A673 (cell line): ENCODE measurements around the gene RNU2-1. TPM values are rescaled to one million over a fixed set of nuclear protein-coding genes. Genes with fewer than 3 reads are reported as not detected.
"Not testable (repeated sequence)": the region's sequence is repeated elsewhere in the genome, so short reads cannot be mapped to it uniquely, and the experiment has no call there.

Source experiments
- BruUV-seq: library from RNA; stranded (reverse); fragments of 400-500 nt; replicated peaks from 2 replicates; lab custom pipeline; 2021; lab: Mats Ljungman, UMichigan
- CTCF ChIA-PET: fragments of 300-600 bp; sonication (Branson Sonifier 250); formaldehyde crosslinking; loops from one replicate; lab custom pipeline; 2022; ENCODE audit warnings: antibody characterized with exemption; lab: Charles Lee
- POLR2A ChIA-PET: fragments of 300-600 bp; sonication (Branson Sonifier 250); formaldehyde crosslinking; loops from one replicate; lab custom pipeline; 2022; ENCODE audit warnings: antibody characterized with exemption; ENCODE audit not compliant: low non-redundant PET; lab: Charles Lee
- DNase-seq: peaks from one replicate; pipeline ENCODE4 v3.0.0-alpha.2; 2015; ENCODE audit warnings: low spot score
- H3K27ac ChIP-seq: fragments of 200-600 bp; sonication (generic); 2 replicates; pipeline ENCODE4 v1.5.1; 2016; ENCODE audit warnings: mixed run types, low read depth, mild to moderate bottlenecking, mixed read lengths, antibody characterized with exemption, low read length; ENCODE audit not compliant: poor library complexity, severe bottlenecking
- H3K27me3 ChIP-seq: fragments of 200-600 bp; sonication (generic); replicated peaks from 2 replicates; pipeline ENCODE4 v1.6.1; 2017; ENCODE audit warnings: mixed run types, low read depth, mild to moderate bottlenecking, mixed read lengths, antibody characterized with exemption, low read length; ENCODE audit not compliant: insufficient read depth, poor library complexity
- H3K36me3 ChIP-seq: fragments of 200-600 bp; sonication (generic); 2 replicates; pipeline ENCODE4 v1.6.1; 2016; ENCODE audit warnings: mixed run types, mild to moderate bottlenecking, mixed read lengths, antibody characterized with exemption, low read length; ENCODE audit not compliant: insufficient read depth, poor library complexity, severe bottlenecking
- H3K4me1 ChIP-seq: fragments of 200-600 bp; sonication (generic); 2 replicates; pipeline ENCODE4 v1.6.1; 2017; ENCODE audit warnings: mixed run types, mild to moderate bottlenecking, mixed read lengths, antibody characterized with exemption, low read length; ENCODE audit not compliant: insufficient read depth, poor library complexity, severe bottlenecking
- H3K4me3 ChIP-seq: fragments of 200-600 bp; sonication (generic); 2 replicates; pipeline ENCODE4 v1.5.1; 2016; ENCODE audit warnings: low read depth, mixed run types, mild to moderate bottlenecking, mixed read lengths, low read length; ENCODE audit not compliant: poor library complexity, severe bottlenecking
- H3K9me3 ChIP-seq: fragments of 200-600 bp; sonication (generic); 2 replicates; pipeline ENCODE4 v1.6.1; 2016; ENCODE audit warnings: mixed run types, low read depth, mild to moderate bottlenecking, mixed read lengths, antibody characterized with exemption, low read length; ENCODE audit not compliant: poor library complexity, severe bottlenecking
- CTCF ChIP-seq: fragments of 300-800, 200-600 bp; sonication (generic); conservative IDR thresholded peaks from 2 replicates; pipeline ENCODE4 v1.5.1; 2017; ENCODE audit warnings: low read depth, mild to moderate bottlenecking, antibody characterized with exemption, low read length, moderate library complexity, mixed read lengths
- EZH2 ChIP-seq: fragments of 200-600 bp; sonication (generic); IDR thresholded peaks from 2 replicates; pipeline ENCODE4 v1.6.1; 2017; ENCODE audit warnings: borderline replicate concordance, low read depth, mild to moderate bottlenecking, mixed read lengths, antibody characterized with exemption, low read length; ENCODE audit not compliant: poor library complexity, severe bottlenecking
- intact Hi-C: fragments of 100-400 bp; cut with micrococcal nuclease; formaldehyde crosslinking; loops from one replicate; pipeline ENCODE4 v1.10.0; 2022; ENCODE audit not compliant: unreplicated experiment
- total RNA-seq: library from RNA; stranded (reverse); gene quantifications from 2 replicates; pipeline ENCODE4 v1.2.3, GENCODE V29; 2021

The RNU2-1 gene
- total RNA-seq, 1 experiment from 2014 or later = 3,906 TPM

GRCh38 chr17:43233263-43233662 is 514 bp downstream of the RNU2-1 start:
- H3K4me1 ChIP-seq, intact Hi-C loops, POLR2A ChIA-PET, H3K27ac ChIP-seq, H3K9me3 ChIP-seq, CTCF ChIA-PET, H3K36me3 ChIP-seq, BruUV-seq, H3K27me3 ChIP-seq, H3K4me3 ChIP-seq, DNase-seq: not testable (repeated sequence)

DNA sequence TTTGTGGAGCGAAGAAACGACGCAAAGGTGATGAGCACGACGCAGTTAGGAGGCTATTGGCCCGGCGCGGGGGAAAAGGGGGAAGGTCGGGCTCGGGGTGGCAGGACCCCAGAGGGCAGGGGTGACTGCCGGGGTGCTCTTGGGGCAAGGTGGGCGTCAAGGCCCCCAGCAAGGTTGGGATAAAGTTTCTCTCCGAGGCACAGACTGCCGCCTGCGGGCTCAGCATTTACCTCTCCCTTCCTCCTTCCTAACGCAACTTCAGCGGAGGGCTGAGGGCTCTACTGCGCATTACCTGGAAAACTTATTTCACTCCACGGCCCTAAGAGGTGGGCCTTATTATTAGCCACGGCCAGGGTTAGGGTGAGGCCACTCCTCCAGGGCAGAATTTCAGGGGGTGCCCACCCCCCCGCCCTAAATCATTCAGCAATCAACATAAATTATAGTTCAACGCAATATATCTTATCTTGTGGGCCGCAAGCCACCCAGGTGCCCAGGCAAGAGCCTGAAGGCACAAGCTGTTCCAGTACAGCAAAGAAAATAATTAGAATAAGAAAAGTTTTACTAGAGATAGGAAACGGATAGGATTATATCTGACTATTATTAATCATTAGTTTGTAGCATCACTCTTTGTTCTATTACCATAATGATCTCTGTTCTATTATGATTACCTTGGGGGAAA is 1.6 kb downstream of the RNU2-1 start:
- BruUV-seq, CTCF ChIA-PET, intact Hi-C loops, H3K4me1 ChIP-seq, POLR2A ChIA-PET, H3K27ac ChIP-seq, H3K4me3 ChIP-seq, H3K27me3 ChIP-seq, H3K36me3 ChIP-seq, DNase-seq, H3K9me3 ChIP-seq: not testable (repeated sequence)

DNA sequence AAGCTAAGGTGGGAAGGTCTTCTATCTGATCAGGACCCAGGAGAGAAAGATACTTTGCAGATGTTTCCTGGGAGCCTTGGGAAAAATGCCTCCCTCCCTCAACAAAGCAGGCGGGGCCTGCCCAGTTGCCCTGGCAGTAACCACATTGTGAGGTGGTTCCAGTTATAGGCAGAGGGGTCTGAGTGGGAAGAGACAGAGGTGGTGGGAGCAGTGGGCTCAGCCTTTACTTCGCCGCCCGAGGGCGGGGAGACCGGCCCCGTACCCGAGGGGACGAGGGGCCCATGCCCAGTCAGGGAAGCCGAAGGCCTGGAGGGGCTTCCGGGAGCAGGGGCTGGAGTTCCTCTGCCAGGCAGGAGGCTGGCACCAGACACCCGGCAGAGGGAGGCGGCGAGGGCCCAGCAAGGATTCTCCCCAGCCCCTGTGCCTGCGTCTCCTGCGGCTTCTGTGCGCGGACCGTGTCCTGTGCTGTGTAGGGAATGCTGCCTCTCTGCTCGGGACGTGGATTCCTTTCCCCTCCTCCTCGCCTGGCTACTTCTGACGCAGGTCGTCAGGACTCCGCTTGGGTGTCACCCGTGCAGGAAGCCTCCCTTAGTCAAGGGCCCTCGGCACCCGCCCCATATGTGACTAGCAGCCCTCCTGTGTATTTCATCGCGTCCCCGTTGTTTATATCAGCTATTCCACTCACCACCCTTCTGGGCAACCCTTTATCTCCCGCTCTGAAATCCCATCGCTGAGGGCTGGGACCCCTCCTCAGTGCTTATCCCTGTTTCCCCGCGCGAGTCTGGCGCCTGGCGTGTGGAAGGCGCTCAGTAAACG is 2.4 kb downstream of the RNU2-1 start:
- BruUV-seq, intact Hi-C loops, H3K27me3 ChIP-seq, H3K27ac ChIP-seq, H3K4me3 ChIP-seq, H3K36me3 ChIP-seq, H3K4me1 ChIP-seq, POLR2A ChIA-PET, H3K9me3 ChIP-seq, DNase-seq, CTCF ChIA-PET: not testable (repeated sequence)

- CTCF ChIA-PET, H3K4me1 ChIP-seq, intact Hi-C loops, H3K27ac ChIP-seq, H3K4me3 ChIP-seq, H3K27me3 ChIP-seq, H3K36me3 ChIP-seq, POLR2A ChIA-PET, DNase-seq, H3K9me3 ChIP-seq, BruUV-seq: not testable (repeated sequence)
These were observed 5.6 kb downstream of the RNU2-1 start, which contains the start of gene CCDC200 for GRCh38 chr17:43228020-43228782. Gene CCDC200 (minus strand): TSS chr17:43228623. CDS start chr17:43228554, 69 bp downstream.

DNA sequence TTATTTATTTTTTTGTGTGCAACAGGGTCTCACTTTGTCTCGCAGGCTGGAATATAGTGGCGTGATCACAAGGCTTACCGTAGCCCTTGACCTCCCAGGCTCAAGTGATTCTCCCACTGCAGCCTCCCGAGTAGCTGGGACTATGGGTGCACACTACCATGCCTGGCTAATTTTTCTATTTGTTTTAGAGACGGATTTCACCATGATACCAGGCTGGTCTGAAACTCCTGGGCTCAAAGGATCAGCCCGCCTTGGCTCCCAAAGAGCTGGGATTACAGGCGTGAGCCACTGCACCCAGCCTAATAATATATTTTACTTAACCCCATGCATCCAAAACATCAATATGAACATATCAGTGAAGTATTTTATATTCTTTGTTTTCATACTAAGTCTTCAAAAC is 7.4 kb downstream of the RNU2-1 start:
- BruUV-seq = no TSS peak
- Histone ChIP-seq H3K27me3 (no peaks in the 10 kb centered on the region), H3K36me3 (no peaks in the 10 kb centered on the region), H3K9me3 (no peaks in the 10 kb centered on the region), H3K27ac (no peak overlapping the region), H3K4me3 (no peak overlapping the region), H3K4me1 (no peaks in the 10 kb centered on the region)
- ChIA-PET POLR2A (interaction anchor here (1.2 kb wide), 1 partner anchor 89 kb away, joined by 6 read pairs; no protein-coding TSS in a partner anchor), CTCF (no interaction called here)
- intact Hi-C loops = no loop called here
- no peak for DNase-seq
- TF ChIP-seq CTCF (no peak), EZH2 (no peak)
